NCI-H510A treated with DMSO at 0.1 percent for 48 hours (cell line): Measurements from ENCODE around the gene KCTD19.
A peak's percentile ranks its signal among the peaks of the same experiment; 100 is the strongest.
"Not testable (repeated sequence)": the region's sequence is repeated elsewhere in the genome, so short reads cannot be mapped to it uniquely, and the experiment has no call there.

ENCODE experiments used
- DNase-seq: peaks from one replicate; lab custom pipeline; 2025; lab: John Stamatoyannopoulos, UW

The KCTD19 gene

DNA sequence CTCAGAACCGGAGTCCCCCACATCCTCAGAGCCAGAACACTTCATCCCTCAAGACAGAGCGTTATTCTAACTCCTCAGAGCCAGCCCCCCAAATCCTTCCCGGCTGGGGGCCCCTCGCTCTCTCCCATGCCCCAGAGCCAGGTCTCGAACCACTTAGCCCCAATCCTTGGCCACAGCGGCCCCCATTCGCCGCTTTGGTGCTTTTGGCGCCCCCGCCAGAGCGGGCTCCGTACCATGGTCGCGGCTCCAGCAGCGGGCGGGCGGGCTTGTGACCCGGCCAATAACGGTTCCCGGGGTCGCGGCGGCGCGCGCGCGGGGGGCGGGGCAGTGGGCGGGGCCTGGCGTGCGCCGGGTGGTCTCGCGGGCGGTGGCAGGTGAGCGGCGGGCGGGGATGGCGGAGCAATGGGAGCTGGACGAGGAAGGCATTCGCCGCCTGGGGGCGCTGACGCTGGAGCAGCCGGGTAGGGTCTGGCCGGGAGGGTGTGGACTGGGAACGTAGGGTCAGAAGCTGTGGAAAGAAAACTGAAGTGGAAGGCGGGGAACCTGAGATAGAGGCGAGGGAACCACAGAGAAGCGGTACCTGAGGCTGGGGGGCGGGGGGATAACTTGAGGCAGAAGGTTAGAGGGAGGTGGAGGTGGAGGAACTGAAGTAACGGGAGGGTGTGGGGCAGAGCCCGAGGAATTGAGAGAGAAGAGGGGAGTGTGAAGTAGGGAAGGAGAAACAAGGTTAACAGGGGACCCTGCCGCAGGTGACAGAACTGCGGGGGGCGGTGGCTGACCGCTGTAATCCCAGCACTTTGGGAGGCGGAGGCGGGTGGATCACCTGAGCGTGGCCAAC is at the start of gene KCTD19, which contains the start of gene LRRC36:
Gene KCTD19, minus strand, starts transcription at position 270 of the 838 bp plus-strand sequence. Its CDS starts 34 bp downstream, at position 236.
Gene LRRC36, plus strand, starts transcription at position 344 of the 838 bp plus-strand sequence. Its CDS starts 48 bp downstream, at position 392.
- peak; percentile 40 for DNase-seq

DNA sequence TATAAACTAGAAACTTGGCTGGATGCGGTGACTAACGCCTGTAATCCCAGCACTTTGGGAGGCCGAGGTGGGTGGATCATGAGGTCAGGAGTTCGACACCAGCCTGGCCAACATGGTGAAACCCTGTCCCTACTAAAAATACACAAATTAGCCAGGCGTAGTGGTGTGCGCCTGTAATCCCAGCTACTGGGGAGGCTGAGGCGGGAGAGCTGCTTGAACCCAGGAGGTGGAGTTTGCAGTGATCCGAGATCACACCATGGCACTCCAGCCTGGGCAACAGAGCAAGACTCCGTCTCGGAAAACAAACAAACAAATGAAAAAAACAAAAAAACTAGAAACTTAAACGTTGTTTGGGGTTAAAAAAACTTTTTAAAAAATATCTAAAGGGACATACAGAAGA is 49.5 kb upstream of the KCTD19 start:
- not testable (repeated sequence) for DNase-seq

DNA sequence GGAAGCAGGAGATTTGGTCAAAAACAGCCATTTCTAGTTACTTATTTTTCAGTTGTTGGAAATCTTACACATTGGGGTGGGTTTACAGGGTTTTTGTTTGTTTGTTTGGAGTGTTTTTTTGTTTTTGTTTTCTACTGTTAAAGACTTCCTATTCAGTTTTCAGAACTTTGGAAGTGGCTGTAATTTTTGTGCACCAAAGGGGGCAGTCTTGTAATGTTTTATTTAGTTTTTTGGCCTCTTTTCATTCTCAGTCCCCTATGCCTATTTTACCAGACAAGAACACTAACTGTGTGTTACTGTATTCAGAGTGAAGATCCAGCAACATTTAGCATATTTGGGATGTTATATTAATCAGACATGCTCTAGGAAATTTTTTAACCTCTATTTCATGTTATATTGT is 46.1 kb upstream of the KCTD19 start:
- DNase-seq: peak; percentile 3

DNA sequence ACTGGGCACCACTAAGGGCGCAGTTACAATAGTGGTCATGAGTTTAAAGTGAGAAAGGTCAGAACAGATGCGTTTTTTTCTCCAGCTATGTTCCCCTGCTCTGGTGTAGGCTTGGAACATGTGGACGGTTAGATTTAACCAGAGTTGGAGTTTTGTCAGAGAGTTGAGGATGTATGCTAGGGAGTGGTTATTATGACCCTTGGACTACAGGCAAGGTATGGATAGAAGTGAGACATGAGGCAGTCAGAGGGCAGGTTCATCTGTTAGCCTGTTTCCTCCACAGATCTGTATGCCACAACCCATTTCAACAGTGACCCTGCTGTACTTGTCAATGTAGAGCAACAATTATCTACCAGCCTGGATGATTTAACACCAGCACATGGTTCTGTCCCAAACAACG is 44.1 kb upstream of the KCTD19 start:
- no peak for DNase-seq

DNA sequence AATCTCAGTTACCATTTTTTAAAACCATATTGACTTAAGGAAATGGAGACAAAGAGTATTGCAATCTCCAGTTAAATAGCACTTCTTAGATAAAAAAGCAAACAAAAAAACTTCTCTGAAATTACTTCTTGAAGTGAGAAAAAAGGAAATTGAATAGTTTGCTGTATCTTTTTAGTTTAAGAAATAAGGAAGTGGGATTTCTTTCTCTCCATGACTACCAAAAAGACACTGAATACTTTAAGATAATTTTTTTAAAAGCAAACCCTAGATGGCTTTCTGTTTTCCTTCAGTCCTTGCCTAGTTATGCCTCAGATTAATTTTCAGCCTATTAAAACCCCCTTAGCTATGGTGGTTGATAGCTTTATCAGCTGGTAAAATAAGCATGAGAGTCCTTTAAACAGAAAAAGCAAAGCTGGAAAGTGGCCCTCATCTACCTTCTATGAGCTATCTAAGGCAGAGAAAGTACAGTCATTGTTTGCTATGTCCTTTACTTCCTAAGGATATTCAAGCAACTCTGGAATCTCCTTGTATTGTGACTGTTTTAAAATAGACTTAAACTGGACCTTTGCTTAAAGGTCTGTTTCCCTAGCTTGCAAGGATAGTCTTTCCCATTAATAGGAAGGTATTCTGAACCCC is 38.2 kb upstream of the KCTD19 start:
- peak; percentile 5 for DNase-seq

DNA sequence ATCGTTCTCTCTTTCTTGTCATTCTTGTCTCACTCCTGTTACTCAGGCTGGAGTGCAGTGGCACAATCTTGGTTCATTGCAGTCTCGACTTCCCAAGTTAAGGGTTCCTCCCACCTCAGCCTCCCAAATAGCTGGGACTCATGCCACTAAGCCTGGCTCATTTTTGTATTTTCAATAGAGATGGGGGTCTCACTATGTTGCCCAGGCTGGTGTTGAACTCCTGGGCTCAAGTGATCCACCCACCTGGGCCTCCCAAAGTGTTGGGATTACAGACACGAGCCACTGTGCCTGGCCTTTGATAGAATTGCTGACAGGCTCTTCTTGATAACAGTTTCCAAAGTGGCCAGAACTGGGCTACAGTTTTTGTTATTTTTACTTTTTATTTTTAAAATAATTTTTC is 34.5 kb upstream of the KCTD19 start:
- no peak for DNase-seq

DNA sequence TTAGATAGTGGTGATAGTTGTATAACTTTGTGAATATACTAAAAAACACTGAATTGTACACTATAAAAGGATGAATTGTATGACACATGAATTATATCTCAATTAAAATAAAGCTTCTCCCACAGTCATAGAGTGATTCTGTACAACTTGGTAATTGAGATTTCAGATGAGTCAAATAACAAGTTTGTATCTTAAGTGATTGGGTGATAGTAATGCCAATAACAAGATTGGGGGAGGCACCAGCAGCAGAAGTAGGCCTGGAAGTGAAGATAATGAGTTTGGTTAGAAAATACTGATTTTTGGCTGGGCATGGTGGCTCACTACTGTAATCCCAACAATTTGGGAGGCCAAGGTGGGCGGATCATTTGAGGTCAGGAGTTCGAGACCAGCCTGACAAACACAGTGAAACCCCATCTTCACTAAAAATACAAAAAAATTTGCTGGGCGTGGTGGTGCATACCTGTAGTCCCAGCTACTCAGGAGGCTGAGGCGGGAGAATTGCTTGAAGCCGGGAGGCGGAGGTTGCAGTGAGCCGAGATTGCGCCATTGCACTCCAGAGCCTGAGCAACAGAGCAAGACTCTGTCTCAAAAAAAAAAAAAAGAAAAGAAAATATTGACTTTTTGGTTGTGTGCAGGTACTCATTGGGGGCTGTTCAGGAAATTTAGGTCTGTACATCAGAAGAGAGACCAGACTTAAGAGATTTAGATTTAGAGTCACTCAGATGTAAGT is 33.2 kb upstream of the KCTD19 start:
- not testable (repeated sequence) for DNase-seq

DNA sequence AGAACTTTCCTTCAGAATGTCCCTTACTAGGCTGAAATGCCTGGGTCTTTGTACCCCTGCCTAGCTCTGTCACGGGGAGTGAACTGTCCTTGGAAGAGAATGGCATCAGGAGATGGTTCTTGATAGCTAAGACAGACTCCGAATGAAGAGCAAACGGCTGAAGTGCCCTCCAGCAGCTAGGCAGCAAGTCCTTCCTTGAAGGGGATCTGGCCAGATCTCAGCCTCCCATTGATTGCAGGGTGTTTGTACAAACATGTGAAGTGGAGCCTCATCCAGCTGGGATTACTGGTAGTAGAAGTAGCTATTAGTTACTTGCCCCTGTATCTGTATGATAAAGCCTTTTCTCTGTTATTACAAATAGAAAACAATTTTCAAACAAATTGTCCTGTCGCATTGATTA is 31.0 kb upstream of the KCTD19 start:
- peak; percentile 63 for DNase-seq

DNA sequence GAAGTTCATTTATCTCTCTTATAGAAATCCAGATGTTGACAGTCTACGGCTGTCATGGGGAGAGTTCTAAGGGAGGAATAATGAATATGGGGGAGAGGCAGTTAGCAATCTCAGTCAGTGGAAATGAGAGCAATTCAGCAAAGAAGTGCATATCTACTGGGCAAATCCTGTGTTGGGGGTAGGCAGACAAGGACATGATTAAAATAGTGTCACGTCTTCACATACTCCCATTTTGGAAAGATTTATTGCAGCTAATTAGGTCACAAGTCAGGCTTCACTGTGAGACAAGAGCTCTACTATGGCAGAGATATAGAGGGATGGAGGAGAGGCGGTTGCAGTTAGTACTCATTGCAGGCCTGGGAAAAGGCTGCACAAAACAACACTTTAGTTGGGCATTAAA is 29.9 kb upstream of the KCTD19 start:
- no peak for DNase-seq

DNA sequence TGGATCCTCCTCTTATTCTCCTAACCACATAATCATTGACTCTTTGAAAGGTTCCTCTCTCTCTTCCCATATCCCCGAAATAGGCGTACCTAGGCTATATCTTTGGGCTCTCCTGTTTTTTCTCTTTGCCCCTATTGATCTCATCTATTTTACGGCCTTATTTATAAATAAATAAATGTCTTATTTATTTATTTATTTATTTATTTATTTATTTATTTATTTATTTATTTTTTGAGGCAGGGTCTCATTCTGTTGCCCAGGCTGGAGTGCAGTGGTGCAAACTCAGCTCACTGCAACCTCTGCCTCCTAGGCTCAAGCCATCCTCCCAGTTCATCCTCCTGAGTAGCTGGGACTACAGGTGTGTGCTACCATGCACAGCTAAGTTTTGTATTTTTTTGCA is 25.9 kb upstream of the KCTD19 start:
- not testable (repeated sequence) for DNase-seq

DNA sequence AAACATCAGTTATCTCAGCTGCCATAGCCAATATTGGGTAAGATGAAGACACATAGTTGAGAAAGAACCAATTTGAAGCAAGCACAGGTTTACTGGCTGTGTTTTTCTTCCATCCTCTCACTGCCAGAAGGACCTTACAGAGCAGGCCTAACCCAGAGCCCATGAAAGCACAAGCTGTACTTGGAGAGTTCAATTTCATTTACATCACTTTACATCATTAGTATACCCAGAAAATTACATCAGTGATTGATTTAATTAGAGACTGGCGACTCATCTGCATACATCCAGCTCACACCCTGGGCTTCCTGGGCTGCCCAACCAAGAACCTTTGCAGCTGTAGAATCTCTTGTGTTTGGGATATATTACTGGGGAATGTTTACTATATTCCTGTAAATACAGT is 23.8 kb upstream of the KCTD19 start:
- no peak for DNase-seq

DNA sequence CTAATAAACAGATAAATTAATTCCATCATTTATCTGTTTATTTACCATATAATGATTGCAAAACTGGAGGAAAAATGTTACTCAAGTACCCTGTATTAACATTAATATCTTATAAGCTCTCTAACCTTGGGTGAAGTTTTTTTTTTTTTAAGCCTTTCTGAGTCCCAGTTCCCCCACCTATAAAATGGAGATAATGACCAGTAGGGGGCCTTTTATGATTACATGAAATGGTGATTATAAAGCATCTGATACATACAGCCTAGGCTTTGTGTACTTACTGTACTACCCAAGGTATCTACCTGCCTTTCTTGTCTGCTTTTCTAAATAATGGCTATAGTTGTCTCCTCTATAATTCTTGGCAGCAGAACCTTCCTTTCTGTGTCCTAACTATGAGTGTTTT is 22.6 kb upstream of the KCTD19 start:
- DNase-seq: peak; percentile 34

DNA sequence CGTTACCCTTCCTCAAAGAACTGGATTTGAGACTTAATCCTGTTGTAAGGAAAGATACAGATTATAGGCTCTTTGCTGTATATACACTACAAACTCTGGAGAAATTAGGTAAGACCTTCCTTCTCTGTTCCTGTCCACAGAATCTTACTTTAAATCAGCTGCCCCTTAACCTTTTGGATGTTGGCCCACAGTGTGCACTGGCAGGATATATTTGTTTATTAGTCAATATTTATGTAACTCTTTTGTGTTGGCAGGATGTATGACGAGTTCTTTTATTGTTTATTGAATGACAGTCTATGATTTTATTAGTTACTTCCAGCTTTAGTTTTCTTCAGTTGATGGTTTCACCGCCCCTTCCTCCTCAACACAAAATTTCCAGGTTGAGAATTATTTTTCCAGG is 19.8 kb upstream of the KCTD19 start:
- no peak for DNase-seq

DNA sequence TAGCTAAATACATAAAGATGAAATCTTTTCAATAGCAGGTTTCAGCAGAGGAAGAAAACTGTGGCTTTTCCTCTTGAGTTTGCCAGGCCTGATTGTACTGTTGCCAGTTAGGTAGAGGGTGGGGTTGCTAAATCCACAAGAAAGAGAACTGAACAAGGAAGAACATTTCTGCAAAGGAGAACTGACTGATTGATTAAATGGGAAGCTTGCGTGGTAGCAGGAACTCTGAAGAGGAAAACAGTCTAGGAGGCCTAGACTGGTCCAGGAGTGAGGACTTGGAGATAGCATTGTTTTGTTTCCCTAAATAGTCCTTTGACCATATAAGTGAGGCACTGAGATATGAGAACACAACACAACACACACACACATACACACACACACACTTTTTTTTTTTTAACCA is 18.9 kb upstream of the KCTD19 start:
- DNase-seq: no peak

DNA sequence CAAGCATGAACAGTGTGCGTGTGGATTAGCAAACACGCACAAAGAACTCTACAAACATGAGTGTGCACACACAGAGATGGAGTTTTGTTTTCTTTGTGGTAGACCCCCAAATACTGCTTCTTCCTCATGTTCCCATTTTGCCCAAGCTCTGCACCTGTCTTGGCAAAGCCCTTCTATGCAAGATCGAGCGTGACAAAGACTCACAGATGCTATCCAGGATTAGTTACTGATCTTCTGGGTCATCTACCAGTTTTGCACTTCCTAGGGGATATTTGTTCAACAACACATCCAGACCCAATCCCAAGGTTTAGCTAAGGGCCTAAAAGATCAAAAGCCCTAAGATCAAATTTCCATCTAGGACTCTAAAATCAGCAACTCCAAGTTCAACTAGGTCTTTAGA is 16.1 kb upstream of the KCTD19 start:
- DNase-seq: no peak

DNA sequence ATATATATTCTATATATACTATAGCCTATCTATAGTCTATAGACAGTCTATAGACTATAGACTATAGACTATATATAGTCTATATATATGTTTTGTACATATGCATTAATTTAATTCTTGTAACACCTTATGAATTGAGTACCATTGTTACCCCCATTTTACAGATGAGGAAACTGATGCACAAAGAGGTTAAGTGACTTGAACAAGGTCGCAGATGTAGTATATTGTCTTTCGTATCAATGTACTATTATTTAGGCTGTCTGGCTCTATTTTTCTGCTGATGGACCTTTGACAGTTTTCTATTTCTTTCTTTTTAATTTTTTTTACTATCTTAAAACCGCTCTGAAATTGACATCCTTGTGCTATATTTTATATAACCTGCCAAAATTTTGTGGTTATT is 14.7 kb upstream of the KCTD19 start:
- DNase-seq: no peak

DNA sequence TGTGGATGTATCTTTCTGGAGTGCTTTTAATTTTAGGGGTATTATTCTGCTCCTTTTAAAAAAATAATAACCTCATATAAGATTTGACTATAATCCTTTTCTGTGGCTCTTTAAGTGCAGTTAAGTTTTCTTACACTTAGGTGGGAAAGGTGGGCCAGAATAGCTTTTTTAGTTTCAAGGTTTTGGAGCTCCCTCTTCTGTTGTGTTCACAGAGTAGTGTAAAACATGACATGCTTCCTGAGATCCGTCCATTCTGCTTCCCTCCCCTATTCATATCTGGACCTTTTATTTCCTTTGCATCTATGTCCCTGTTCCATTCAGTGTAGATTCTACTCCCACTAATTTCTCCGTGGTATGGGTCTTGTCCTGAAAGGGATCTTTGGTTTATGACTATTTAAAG is 12.9 kb upstream of the KCTD19 start:
- no peak for DNase-seq

DNA sequence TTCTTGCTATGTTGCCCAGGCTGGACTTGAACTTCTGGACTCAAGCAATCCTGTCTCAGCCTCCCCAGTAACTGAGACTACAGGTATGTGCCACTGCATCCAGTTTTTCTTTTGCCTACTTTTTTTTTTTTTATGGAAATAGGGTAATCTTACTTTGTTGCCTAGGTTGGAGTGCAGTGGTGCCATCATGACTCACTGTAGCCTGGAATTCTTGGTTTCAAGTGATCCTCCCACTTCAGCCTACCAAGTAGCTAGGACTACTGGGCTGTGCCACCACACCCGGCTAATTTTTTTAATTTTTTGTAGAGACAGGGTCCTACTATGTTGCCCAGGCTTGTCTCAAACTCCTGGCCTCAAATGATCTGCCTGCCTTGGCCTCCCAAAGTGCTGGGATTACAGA is 10.1 kb upstream of the KCTD19 start:
- no peak for DNase-seq

DNA sequence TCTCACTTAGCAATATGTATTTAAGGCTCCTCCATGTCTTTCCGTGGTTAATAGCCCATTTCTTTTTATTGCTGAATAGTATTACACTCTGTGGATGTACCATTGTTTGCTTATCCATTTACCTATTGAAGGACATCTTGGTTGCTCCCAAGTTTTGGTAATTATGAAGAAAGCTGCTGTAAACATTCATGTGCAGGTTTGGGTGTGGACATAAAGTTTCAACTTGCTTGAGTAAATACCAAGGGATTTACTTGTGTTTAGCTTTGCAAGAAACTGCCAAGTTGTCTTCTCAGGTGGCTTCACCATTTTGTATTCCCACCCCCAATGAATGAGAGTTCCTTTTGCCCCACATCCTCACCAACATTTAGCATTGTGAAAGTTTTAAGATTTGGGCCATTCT is 9.6 kb upstream of the KCTD19 start:
- DNase-seq: no peak

DNA sequence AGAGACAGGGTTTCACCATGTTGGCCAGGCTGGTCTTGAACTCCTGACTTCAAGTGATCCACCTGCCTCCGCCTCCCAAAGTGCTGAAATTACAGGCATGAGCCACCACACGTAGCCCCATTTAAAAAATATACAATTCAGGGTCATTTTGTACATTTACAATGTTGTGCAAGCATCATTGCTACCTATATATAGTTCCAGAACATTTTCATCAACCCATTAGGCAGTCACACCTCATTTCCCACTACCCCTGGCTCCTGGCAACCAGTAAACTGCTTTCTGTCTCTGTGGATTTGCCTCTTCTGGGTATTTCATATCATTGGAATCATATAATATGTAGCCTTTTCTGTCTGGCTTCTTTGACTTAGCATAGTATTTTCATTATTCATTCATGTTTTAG is 6.8 kb upstream of the KCTD19 start:
- no peak for DNase-seq

DNA sequence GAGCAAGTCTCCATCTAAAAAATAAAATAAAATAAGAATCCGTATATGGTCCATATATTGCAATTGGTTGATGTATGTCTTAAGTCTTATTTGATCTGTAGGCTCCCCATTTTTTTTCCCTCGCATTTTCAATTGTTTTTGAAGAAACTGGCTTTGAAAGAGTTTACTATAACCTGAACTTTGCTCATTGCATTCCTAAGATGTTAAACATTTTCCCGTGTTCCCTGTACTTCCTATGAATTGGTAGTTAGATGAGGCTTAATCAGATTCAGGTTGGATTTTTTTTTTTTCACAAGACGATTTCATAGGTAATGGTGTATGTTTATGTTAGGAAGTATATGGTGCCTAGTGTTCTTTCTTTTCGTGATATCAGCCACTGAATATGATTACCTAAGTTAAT is 3.4 kb upstream of the KCTD19 start:
- no peak for DNase-seq

DNA sequence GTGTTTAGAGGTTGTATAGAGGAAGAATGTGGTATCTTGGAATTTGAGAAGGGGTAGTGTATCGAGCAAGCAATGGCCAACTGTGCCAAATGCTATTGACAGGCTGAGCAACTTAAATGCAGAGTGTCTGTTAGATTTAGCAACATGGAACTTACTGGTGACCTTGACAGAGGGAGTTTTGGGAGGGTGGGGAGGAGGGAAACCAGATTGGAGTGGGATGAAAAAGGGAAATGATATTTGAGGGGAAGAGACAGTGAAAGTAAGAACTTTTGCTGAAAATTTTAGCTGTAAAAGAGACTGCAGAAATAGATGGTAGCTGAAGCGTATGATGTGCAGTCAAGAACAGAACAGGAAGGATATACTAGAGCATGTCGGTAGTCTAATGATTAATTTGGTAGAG is 1.2 kb upstream of the KCTD19 start:
- DNase-seq: no peak

DNA sequence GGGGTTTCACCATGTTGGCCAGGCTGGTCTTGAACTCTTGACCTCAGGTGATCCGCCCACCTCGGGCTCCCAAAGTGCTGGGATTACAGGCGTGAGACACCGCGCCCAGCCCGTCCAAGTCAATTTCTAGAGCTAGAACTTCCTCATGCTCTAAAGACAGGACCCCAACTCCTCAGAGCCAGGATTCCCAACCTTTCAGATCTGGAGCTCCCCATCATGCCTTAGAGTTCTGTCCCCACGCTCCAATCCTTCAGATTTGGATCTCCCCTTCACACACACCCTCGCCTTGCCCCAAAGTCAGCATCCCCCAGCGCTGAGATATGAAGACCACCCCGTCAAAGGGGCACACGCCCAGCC is 448 bp downstream of the KCTD19 start:
- no peak for DNase-seq
